PC-9 (cell line): ENCODE data around the gene RUNX2. TPM values are rescaled to one million over a fixed set of nuclear protein-coding genes. Genes with fewer than 3 reads are reported as not detected.

Experiments
- BruUV-seq: library from RNA; stranded (reverse); fragments of 400-500 nt; replicated peaks from 2 replicates; lab custom pipeline; 2021; lab: Mats Ljungman, UMichigan
- CTCF ChIA-PET: fragments of 300-600 bp; sonication (Branson Sonifier 250); formaldehyde crosslinking; loops from one replicate; lab custom pipeline; 2022; ENCODE audit warnings: antibody characterized with exemption; lab: Charles Lee
- POLR2A ChIA-PET: fragments of 300-600 bp; sonication (Branson Sonifier 250); formaldehyde crosslinking; loops from one replicate; lab custom pipeline; 2022; ENCODE audit warnings: antibody characterized with exemption; ENCODE audit not compliant: unreplicated experiment; lab: Charles Lee
- DNase-seq, 2 experiments: peaks; one replicate each; pipeline versions ENCODE4 v3.0.0 to v3.0.0-alpha.2; 2015 to 2022; ENCODE audit warnings: mixed read lengths in 1 of 2
- H2AFZ ChIP-seq: fragments of 200-600 bp; sonication (generic); 2 replicates; pipeline ENCODE4 v1.8.1; 2017; ENCODE audit warnings: antibody characterized with exemption
- H3F3A ChIP-seq: fragments of 200-600 bp; sonication (generic); 2 replicates; pipeline ENCODE4 v1.8.1; 2017; ENCODE audit warnings: antibody characterized with exemption, mild to moderate bottlenecking, low read depth; ENCODE audit not compliant: insufficient read depth
- H3K27ac ChIP-seq: fragments of 200-600 bp; sonication (generic); 2 replicates; pipeline ENCODE4 v1.6.1; 2016; ENCODE audit warnings: mixed run types
- H3K27me3 ChIP-seq: fragments of 200-600 bp; sonication (generic); 2 replicates; pipeline ENCODE4 v1.6.1; 2016; ENCODE audit warnings: low read depth, mixed run types; ENCODE audit not compliant: insufficient read depth
- H3K36me3 ChIP-seq: fragments of 200-600 bp; sonication (generic); 2 replicates; pipeline ENCODE4 v1.6.1; 2016; ENCODE audit warnings: low read depth, mixed run types
- H3K4me1 ChIP-seq: fragments of 200-600 bp; sonication (generic); replicated peaks from 2 replicates; pipeline ENCODE4 v1.6.1; 2016; ENCODE audit warnings: mixed run types; ENCODE audit not compliant: insufficient read depth
- H3K4me2 ChIP-seq: fragments of 200-600 bp; sonication (generic); 2 replicates; pipeline ENCODE4 v1.6.1; 2017; ENCODE audit warnings: mixed run types
- H3K4me3 ChIP-seq: fragments of 200-600 bp; sonication (generic); 2 replicates; pipeline ENCODE4 v1.6.1; 2016; ENCODE audit warnings: mixed run types
- H3K79me2 ChIP-seq: fragments of 200-600 bp; sonication (generic); 2 replicates; pipeline ENCODE4 v1.6.1; 2017; ENCODE audit warnings: low read depth, mixed run types
- H3K9me2 ChIP-seq: fragments of 200-600 bp; sonication (generic); 2 replicates; pipeline ENCODE4 v1.8.1; 2017; ENCODE audit warnings: mild to moderate bottlenecking; ENCODE audit not compliant: insufficient read depth
- H3K9me3 ChIP-seq: fragments of 200-600 bp; sonication (generic); 2 replicates; pipeline ENCODE4 v1.8.1; 2016; ENCODE audit warnings: low read depth; ENCODE audit not compliant: insufficient read depth
- H4K20me1 ChIP-seq: fragments of 200-600 bp; sonication (generic); 2 replicates; pipeline ENCODE4 v1.8.1; 2017; ENCODE audit not compliant: insufficient read depth
- EZH2 ChIP-seq: fragments of 200-600 bp; sonication (generic); IDR thresholded peaks from 2 replicates; pipeline ENCODE4 v1.8.0; 2017; ENCODE audit warnings: antibody characterized with exemption, low read depth
- intact Hi-C: fragments of 100-400 bp; cut with micrococcal nuclease; formaldehyde crosslinking; loops from one replicate; pipeline ENCODE4 v1.10.0; 2022; ENCODE audit not compliant: unreplicated experiment
- total RNA-seq: library from RNA; stranded (reverse); gene quantifications from 2 replicates; pipeline ENCODE4 v1.2.3, GENCODE V29; 2021
- TF ChIP-seq, protein P1 (sequence below): fragments of 200-600 bp; sonication (generic); conservative IDR thresholded peaks from 2 replicates; pipeline ENCODE4 v1.6.1; 2017; ENCODE audit warnings: mixed run types, antibody characterized with exemption, mild to moderate bottlenecking, moderate library complexity

The RUNX2 gene
- total RNA-seq, 1 experiment from 2014 or later: 12.5 TPM

DNA sequence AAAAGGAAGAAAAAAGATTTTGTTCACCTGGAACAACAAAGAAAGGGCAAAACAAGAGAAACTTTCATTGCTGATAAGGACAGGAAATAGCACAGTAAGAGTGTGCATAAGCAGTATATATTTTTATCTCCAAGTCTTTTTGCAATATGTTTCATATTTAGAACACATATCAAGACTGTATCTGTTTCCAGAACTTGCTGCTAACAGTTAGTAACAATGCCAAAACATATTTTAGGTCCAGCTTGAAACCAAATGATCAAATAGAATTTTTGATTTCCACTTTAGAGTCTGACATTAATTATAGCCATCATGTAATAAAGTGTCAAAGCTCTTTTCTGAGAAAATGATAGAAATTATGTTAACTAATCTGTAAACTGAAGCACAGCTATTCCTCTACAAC is 193.1 kb downstream of the RUNX2 start:
- Histone ChIP-seq H2AFZ (no peak overlapping the region), H3K4me1 (0 out of 2 replicates have a peak, but pooled peaks cover 10% of the 10 kb centered on the region), H3K9me2 (no peaks in the 10 kb centered on the region), H3F3A (no peaks in the 10 kb centered on the region), H3K27me3 (no peaks in the 10 kb centered on the region), H3K27ac (no peak overlapping the region), H3K4me3 (no peak overlapping the region), H3K9me3 (no peaks in the 10 kb centered on the region), H4K20me1 (no peaks in the 10 kb centered on the region), H3K4me2 (no peak overlapping the region), H3K79me2 (no peaks in the 10 kb centered on the region), H3K36me3 (no peaks in the 10 kb centered on the region)
- POLR2A ChIA-PET: no interaction called here
- BruUV-seq: no TSS peak
- CTCF ChIA-PET: no interaction called here
- TF ChIP-seq EZH2: no peak
- TF ChIP-seq, protein P1, sequence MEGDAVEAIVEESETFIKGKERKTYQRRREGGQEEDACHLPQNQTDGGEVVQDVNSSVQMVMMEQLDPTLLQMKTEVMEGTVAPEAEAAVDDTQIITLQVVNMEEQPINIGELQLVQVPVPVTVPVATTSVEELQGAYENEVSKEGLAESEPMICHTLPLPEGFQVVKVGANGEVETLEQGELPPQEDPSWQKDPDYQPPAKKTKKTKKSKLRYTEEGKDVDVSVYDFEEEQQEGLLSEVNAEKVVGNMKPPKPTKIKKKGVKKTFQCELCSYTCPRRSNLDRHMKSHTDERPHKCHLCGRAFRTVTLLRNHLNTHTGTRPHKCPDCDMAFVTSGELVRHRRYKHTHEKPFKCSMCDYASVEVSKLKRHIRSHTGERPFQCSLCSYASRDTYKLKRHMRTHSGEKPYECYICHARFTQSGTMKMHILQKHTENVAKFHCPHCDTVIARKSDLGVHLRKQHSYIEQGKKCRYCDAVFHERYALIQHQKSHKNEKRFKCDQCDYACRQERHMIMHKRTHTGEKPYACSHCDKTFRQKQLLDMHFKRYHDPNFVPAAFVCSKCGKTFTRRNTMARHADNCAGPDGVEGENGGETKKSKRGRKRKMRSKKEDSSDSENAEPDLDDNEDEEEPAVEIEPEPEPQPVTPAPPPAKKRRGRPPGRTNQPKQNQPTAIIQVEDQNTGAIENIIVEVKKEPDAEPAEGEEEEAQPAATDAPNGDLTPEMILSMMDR: no peak
- no peak for DNase-seq
- intact Hi-C loops: no loop called here

DNA sequence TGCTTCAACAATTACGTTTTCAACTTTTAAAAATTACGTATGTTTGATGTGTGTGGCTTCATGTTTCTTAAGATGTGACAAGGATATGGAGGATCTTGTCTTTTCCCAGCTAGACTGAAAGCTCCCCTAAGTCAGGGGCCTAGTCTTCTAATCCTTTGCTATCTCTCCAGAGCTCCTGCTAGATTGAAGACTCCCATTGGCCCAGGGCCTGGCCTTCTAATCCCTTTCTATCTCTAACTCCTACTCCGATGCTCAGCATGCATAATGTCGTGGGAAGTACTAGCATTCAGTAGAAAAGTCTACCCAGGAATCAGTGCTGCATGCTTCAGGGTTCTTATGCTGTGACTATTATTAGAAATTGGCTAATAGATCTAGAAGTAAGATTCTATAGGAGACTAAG is 194.4 kb downstream of the RUNX2 start:
- Histone ChIP-seq H4K20me1 (no peaks in the 10 kb centered on the region), H3K4me3 (no peak overlapping the region), H3K79me2 (no peaks in the 10 kb centered on the region), H2AFZ (no peak overlapping the region), H3K27me3 (no peaks in the 10 kb centered on the region), H3K36me3 (no peaks in the 10 kb centered on the region), H3K9me2 (no peaks in the 10 kb centered on the region), H3K9me3 (no peaks in the 10 kb centered on the region), H3K4me2 (no peak overlapping the region), H3K4me1 (0 out of 2 replicates have a peak, but pooled peaks cover 10% of the 10 kb centered on the region), H3F3A (no peaks in the 10 kb centered on the region), H3K27ac (no peak overlapping the region)
- no TSS peak for BruUV-seq
- intact Hi-C loops: no loop called here
- no peak for DNase-seq
- POLR2A ChIA-PET: no interaction called here
- TF ChIP-seq EZH2: no peak
- TF ChIP-seq, protein P1: no peak
- CTCF ChIA-PET: no interaction called here

DNA sequence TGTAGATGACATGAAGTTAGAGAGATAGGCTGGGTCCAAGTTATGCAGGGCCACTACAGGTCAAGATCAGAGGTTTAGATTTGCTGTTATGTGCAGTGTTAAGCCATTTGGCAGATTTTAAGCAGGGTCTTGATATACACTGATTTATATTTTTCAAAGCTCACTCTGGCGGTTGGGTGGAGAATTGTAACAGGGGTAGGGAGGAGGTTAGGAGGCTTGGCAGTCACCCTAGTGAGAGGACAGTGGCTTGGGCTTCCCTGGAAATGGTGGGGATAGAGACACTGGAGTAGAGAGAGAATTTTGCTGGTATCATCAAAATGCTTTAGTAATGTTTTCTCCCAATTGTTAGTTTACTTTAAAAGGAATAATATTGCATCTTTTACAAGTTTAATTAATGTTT is 199.1 kb downstream of the RUNX2 start:
- POLR2A ChIA-PET: no interaction called here
- Histone ChIP-seq H3K9me2 (no peaks in the 10 kb centered on the region), H3K4me1 (0 out of 2 replicates have a peak, but pooled peaks cover 10% of the 10 kb centered on the region), H3K4me3 (no peak overlapping the region), H3K79me2 (no peaks in the 10 kb centered on the region), H3K27me3 (no peaks in the 10 kb centered on the region), H3K4me2 (no peak overlapping the region), H3K9me3 (no peaks in the 10 kb centered on the region), H3F3A (0 out of 2 replicates have a peak, but pooled peaks cover 3% of the 10 kb centered on the region), H3K36me3 (no peaks in the 10 kb centered on the region), H3K27ac (no peak overlapping the region), H4K20me1 (no peaks in the 10 kb centered on the region), H2AFZ (no peak overlapping the region)
- BruUV-seq: no TSS peak
- TF ChIP-seq, protein P1: no peak
- TF ChIP-seq EZH2: no peak
- no peak for DNase-seq
- intact Hi-C loops: no loop called here
- CTCF ChIA-PET: no interaction called here
